ENCODE measurements around the gene NEK7.
"Not testable (repeated sequence)": the region's sequence is repeated elsewhere in the genome, so short reads cannot be mapped to it uniquely, and the experiment has no call there.

NEK7 gene

GRCh38 chr1:198156745-198157240, at the start of gene NEK7:
NEK7 (plus strand) TSS chr1:198156998; CDS start chr1:198232581, 75,583 bp downstream.
- DNase-seq: peak; percentile 76

- DNase-seq: no peak
Measured at GRCh38 chr1:198107091-198107501, 49.7 kb upstream of the NEK7 start.

- DNase-seq: no peak
Measured at GRCh38 chr1:198108636-198109370, 48.0 kb upstream of the NEK7 start.

- DNase-seq: no peak
Measured at GRCh38 chr1:198109371-198109715, 47.5 kb upstream of the NEK7 start.

- no peak for DNase-seq
Measured at GRCh38 chr1:198113342-198113750, 43.5 kb upstream of the NEK7 start.

GRCh38 chr1:198116069-198116468, 40.7 kb upstream of the NEK7 start:
- DNase-seq: no peak

- DNase-seq: no peak
Measured at GRCh38 chr1:198116469-198116868, 40.3 kb upstream of the NEK7 start.

GRCh38 chr1:198117267-198117666, 39.5 kb upstream of the NEK7 start:
- no peak for DNase-seq

- DNase-seq: no peak
Measured at GRCh38 chr1:198118134-198118533, 38.7 kb upstream of the NEK7 start.

GRCh38 chr1:198119906-198120305, 36.9 kb upstream of the NEK7 start:
- DNase-seq: no peak

- no peak for DNase-seq
Measured at GRCh38 chr1:198121056-198121826, 35.6 kb upstream of the NEK7 start.

GRCh38 chr1:198122693-198123092, 34.1 kb upstream of the NEK7 start:
- no peak for DNase-seq

- DNase-seq: no peak
Measured at GRCh38 chr1:198123133-198123532, 33.7 kb upstream of the NEK7 start.

- DNase-seq: no peak
Measured at GRCh38 chr1:198124673-198125072, 32.1 kb upstream of the NEK7 start.

GRCh38 chr1:198125995-198126735, 30.6 kb upstream of the NEK7 start:
- DNase-seq: no peak

GRCh38 chr1:198128533-198128932, 28.3 kb upstream of the NEK7 start:
- DNase-seq: no peak

- not testable (repeated sequence) for DNase-seq
Measured at GRCh38 chr1:198130053-198130452, 26.7 kb upstream of the NEK7 start.

GRCh38 chr1:198132060-198132781, 24.6 kb upstream of the NEK7 start:
- DNase-seq: no peak

GRCh38 chr1:198134252-198134651, 22.5 kb upstream of the NEK7 start:
- DNase-seq: no peak

GRCh38 chr1:198135366-198135765, 21.4 kb upstream of the NEK7 start:
- DNase-seq: no peak

GRCh38 chr1:198141668-198142351, 15.0 kb upstream of the NEK7 start:
- no peak for DNase-seq

GRCh38 chr1:198143797-198144196, 13.0 kb upstream of the NEK7 start:
- DNase-seq: no peak
